GM04504 (cell line): ENCODE measurements around the gene FAM177A1.
"Not testable (repeated sequence)": the region's sequence is repeated elsewhere in the genome, so short reads cannot be mapped to it uniquely, and the experiment has no call there.

ENCODE experiments used
- DNase-seq: peaks from one replicate; pipeline ENCODE4 v3.0.0-alpha.2; 2012; ENCODE audit warnings: low read depth

FAM177A1 gene, protein sequence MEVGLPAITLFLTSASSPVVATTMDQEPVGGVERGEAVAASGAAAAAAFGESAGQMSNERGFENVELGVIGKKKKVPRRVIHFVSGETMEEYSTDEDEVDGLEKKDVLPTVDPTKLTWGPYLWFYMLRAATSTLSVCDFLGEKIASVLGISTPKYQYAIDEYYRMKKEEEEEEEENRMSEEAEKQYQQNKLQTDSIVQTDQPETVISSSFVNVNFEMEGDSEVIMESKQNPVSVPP

DNA sequence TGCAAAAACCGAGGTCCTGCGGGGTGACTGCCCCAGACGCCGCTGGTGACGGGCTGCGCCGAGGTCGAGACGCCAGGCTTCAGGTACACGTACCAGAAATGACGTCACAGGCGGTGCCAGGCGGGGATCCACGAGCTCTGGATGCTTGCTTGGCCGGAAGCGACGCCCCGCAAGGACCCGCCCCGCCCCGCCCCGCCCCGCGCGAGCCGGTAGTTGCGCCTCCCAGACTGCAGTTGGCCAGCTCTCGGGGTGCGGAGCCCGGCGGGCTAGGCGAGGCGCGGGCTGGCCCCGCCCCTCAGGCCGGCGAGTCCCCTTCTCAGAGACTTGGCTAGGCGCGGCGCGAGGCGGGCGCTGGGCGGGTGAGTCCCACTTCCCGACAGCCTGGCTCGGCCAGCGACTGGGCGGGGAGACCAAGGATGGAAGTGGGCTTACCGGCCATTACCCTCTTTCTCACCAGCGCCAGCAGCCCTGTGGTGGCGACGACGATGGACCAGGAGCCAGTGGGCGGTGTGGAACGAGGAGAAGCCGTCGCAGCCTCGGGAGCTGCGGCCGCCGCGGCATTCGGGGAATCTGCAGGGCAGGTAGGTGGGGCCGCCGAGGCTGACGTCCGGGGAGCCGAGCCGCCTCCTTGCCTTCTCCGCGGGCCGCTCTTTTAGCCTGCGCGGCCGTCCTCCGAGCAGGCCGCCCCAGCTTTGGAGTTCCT, at the start of gene FAM177A1:
FAM177A1 (plus strand) TSS at position 225 of the 703 bp plus-strand sequence; CDS start at position 417, 192 bp downstream.
- peak; percentile 90 for DNase-seq

DNA sequence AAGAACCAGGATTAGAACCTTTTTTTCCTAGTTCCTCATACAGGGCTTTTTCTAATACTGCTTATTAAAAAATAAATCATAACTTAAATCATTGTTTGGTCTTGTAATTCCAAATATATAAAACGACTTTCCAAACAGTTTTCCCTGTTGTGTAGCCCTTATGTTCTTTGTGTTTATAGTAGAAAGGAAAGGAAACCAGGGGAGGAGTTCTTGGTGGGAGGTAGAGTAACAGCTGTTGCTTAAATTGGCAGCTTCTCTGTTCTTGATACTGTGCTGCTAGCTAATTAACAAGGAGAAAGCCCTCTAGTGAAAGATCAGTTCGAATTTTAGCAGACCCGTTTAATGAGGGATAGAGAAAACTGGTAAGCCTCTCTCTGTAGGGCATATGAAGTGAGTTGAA, 48.3 kb upstream of the FAM177A1 start:
- no peak for DNase-seq

DNA sequence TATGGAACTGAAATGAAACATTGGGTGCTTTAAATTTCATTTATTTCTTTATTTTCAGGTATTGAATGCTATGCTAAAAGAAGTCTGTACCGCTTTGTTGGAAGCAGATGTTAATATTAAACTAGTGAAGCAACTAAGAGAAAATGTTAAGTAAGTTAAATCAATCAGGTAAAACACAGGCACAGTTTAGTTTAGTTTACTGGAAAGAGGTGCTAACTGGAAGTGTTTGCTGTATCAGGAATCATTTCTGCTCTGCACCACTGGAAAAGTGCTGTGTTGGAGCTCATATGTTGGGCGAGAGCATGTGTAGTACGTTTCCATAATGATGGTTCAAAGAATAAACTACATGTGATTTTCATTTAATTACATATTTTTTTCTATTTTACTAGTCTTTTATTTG, 46.6 kb upstream of the FAM177A1 start:
- no peak for DNase-seq

DNA sequence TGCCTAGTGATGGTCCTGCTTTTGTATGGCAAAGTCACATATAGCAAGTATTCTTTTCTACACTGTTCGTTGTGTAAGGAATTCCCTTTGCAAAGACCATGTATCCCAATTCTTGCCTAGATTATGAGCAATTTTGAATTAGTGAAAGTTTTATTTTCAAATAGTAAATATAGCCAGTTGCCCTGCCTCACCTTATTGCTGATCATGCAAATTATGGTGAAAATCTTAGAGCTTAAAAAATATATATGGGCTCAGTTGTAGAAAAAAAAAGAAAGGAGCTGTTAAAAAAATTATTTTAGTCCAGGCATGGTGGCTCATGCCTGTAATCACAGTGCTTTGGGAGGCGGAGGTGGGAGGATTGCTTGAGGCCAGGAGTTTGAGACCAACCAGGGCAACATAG, 44.5 kb upstream of the FAM177A1 start:
- no peak for DNase-seq

DNA sequence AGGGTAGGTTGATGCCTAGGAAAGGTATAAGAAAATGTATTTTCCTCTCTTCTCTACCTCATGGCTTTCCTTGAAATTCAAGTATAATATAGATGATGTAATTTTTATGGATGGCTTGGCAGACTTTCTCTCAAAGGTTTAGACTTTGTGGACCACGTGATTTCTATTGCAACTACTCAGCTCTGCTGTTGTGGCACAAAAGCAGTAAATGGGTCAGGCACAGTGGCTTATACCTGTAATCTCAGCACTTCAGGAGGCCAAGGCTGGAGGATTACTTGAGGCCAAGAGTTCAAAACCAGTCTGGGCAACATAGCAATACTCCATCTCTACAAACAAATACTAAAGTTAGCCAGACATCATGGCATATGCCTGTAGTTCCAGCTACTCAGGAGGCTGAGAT, 41.2 kb upstream of the FAM177A1 start:
- no peak for DNase-seq

DNA sequence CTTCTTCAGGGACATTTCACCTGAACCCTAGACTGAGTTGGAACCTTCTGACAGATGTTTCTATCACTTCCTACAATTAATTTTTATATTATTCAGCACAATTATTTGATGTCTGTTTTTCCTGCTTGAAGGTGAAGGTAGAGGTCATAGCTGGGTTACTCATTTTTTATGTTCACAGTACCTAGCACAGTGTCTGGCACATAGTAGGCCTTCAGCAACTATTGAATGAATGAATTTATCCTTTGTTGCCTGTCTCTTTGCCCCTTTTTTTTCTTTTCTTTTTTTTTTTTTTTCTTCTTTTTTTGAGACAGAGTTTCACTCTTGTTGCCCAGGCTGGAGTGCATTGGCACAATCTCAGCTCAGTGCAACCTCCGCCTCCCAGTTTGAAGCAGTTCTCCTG, 29.5 kb upstream of the FAM177A1 start:
- no peak for DNase-seq

DNA sequence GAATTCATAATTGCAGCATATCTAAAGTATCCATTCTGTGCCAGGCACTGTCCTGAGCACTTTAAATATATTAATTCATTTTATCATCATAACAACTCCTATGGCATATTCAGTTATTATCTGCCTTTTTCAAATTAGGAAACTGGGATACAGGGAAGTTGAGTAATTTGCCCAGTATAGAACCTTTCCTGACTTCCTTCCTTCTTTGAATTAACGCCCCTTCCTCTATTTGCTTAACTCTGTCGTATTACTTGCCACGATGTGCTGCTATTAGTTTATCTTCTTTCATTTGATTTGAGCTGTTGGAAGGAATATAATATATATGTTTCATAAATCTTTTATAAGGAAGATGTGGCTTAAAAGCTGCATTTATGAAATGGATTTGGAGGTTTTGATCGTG, 25.4 kb upstream of the FAM177A1 start:
- DNase-seq: no peak

DNA sequence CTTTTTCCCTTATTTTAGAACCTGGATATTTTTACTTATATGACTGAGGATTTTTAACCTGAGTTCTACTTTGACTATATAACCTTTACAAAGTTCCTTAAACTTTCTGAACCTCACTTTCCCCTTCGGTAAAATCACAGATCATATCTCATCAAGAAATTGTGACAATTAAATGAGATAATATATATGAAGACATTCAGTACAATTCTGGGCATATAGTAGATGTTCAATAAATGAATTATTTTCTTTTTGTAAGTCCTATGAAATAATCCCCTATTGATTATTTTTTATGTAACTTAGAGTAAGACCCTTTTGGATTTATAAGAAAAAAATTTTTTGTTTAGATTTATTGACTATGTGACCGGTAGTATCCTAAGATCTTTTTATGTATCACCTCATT, 17.6 kb upstream of the FAM177A1 start:
- no peak for DNase-seq

DNA sequence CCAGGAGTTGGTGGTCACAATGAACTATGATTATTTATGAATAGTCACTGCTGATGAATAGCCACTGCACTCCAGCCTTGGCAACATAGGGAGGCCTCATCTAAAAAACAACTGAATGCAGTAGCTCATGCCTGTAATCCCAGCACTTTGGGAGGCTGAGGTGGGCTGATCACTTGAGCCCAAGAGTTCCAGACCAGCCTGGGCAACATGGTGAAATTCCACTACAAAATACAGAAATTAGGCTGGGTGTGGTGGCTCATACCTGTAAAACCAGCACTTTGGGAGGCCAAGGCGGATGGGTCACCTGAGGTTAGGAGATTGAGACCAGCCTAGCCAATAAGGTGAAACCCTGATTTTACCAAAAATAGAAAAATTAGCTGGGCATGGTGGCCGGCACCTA, 13.5 kb upstream of the FAM177A1 start:
- DNase-seq: no peak

DNA sequence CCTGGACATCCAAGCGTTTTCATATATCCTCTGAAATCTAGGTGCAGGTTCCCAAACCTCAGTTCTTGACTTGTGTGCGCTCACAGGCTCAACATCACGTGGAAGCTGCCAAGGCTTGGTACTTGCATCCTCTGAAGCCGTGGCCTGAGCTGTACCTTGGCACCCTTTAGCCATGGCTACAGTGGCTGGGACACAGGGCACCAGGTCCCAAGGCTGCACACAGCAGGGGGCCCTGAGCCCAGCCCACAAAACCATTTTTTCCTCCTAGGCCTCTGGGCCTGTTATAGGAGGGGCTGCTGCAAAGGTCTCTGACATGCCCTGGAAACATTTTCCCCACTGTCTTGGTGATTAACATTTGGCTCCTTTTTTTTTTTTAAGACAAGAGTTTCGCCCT, 11.6 kb upstream of the FAM177A1 start:
- DNase-seq: no peak

DNA sequence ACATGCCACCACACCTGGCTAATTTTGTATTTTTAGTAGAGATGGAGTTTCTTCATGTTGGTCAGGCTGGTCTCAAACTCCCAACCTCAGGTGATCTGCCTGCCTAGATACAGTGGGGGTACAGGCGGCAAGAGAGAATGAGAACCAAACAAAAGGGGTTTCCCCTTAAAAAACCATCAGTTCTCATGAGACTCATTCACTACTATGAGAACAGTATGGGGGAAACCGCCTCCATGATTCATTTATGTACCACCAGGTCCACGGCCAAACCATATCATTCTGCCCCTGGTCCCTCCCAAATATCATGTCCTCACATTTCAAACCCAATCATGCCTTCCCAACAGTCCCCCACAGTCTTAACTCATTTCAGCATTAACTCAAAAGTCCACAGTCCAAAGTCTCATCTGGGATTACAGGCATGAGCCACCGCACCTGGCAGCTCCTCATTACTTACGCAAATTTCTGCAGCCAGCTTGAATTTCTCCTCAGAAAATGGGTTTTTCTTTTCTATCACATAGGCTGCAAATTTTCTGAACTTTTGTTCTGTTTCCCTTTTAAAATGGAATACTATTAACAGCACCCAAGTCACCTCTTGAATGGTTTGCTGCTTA, 11.0 kb upstream of the FAM177A1 start:
- DNase-seq: not testable (repeated sequence)

DNA sequence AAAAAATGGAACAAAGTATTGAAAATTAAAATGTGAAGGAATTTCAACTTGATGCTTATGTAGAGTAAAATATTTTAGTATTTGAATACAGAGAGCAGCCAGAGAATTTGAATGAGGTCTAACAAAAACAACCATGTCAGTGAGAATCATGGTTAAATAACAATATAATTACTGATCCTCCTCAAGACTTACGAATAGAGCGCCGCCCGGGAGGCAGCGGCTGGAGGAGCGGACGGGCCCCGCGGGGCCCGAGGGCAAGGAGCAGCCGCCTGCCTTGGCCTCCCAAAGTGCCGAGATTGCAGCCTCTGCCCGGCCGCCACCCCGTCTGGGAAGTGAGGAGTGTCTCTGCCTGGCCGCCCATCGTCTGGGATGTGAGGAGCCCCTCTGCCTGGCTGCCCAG, 7.8 kb upstream of the FAM177A1 start:
- DNase-seq: not testable (repeated sequence)

DNA sequence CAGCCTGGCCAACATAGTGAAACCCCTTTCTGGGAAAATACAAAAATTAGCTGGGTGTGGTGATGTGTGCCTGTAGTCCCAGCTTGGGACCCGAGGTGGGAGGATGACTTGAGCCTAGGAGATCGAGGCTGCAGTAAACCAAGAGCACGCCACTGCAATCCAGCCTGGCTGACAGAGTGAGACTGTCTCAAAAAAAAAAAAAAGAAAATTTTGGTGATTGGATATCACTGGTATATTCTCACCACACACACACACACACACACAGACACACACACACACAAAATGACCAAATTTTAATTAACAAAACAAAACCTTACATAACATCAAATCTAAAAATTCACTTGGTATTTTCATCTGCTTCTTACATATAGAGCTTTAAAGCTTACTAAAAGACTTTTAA, 3.4 kb upstream of the FAM177A1 start:
- no peak for DNase-seq

DNA sequence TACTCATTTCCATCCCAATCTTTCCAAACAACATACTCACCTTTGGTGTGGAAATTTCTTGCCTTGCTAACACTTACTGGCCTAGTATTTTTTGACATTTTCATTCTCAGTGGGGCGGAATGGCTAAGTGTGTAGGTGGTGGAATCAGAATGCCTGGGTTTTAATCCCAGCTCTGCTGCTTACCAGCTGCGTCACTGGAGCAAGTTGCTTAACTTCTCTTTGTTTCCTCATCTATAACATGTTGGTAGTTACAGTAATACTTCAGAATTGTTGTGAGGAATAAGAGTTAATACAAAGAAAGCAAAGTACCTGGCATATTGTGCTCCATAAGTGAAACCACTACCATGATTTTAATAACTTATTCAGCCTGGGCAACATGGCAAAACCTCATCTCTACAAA, 3.0 kb upstream of the FAM177A1 start:
- DNase-seq: no peak

DNA sequence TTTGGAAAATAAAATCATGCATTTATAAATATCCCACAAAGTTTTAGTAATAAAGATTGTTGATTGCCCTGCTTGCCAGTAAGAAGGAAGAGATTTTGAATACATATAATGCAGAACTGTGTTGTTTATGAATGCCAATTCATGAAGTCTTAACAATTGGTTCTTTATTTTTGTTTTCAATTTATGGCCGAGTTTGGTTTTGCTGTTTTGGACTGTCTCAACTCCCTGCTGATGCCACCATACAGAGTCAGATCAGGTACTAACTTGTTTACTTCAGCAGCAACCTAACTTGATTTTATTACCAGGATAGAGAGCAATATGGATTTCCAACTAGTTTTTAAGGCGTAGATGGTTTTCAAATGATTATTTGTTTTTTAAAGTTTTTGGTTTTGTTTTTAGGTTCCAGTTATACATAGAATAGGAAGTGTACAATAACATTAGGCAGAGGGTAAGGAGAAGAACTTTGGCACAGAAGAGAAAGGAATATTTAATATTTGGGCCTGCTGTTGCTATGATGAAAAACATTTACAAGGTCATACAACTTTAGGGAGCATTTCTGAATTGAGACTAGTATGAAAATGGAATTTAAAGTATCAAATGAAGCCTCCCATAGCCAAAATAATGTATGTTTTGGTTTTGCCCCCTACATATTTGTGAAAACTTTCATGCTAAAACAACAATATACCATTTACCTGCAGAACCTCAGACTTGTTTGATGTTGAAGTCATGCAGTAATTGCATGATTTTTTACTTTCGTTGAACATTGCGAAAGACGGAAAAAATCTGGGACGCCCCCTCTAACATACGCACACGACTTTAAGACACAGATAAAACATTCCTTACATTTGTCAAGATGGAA, 904 bp upstream of the FAM177A1 start:
- DNase-seq: no peak

DNA sequence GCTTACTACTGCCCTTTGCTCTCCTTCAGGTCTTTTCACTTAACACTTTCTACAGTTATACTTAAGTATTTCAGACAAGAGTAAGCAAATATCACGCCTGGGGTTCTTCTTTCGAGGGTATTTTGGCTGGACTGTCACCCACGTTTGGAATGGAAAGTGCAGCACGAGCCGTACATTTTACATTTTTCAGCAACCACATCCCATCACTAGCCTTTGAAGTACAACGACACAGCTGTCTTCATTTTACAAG, 349 bp upstream of the FAM177A1 start:
- DNase-seq: no peak

DNA sequence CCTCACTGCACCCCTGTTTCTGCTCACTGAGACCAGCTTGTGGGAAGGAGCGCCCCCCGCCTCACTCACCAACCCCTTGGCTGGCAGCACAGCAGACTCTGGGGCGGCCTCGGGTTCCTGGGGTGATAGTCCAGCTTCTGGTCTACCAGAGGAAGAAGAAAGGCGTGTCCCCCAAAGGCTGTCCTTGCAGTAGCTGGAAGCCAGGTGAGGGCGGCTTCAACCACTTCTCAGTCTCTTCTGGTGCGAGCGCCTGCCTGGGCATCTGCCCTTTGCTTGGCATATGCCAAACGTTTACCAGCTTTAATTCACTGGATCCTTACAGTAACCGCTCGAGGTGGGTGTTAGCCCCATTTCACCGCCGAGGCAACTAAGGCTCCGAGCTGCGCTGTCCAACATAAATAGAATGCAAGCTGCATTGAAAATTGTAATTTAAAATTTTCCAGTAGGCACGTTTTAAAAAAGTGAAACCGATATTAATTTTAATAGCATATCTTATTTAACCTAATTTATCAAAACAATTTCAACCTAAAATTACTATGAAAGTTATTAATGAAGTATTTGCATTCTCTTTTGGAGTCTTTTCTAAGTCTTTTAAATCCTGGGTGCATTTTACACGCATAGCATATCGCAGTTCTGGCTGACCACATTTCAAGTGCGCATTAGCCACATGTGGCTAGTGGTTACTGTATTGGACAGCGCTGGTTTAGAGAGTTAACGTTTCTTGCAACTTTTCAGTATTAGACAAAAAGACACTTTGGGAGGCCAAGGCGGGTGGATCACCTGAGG, 872 bp downstream of the FAM177A1 start:
- no peak for DNase-seq

DNA sequence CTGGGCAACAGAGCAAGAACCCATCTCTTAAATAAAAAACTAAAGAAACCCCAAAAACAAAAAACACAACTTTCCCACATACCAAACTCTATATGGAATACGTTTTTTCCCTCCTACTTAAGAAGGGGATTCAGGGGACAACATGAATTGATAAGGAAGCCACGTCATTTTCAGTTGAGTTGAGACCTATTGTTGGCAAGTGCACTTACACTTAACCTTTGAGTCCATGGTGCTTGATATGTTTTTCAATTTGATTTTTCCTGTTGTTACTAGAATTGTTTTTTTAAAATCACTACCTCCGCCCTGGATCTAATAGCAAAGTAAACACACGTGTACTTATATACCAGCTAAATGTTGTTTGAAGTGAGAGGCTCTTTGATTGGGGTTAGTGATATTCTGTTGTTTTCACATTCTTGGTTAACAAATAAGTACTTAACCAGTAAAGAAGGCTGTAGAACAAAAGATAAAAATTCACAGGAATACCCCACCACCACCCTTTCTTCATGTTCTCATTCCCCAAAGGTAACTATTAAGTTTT, 2.0 kb downstream of the FAM177A1 start:
- no peak for DNase-seq

DNA sequence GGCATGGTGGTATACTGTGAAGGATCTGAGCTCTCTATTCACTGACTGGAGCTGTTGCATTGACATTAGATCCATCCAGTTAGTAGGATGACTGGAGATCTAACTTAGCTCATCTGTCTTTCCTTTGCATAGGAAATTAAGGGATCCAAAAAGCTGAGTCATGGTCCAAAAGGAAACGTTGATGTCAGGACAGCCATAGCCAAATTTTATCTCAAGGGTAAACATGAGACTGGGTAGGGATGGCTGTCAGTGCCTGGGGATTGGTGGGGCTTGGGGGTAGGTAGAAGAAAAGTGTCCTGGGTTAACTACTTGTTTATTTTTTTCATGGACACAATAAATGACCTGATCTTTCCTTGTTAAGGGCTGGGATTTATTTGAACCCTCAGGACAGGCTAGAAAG, 4.6 kb downstream of the FAM177A1 start:
- peak; percentile 21 for DNase-seq

DNA sequence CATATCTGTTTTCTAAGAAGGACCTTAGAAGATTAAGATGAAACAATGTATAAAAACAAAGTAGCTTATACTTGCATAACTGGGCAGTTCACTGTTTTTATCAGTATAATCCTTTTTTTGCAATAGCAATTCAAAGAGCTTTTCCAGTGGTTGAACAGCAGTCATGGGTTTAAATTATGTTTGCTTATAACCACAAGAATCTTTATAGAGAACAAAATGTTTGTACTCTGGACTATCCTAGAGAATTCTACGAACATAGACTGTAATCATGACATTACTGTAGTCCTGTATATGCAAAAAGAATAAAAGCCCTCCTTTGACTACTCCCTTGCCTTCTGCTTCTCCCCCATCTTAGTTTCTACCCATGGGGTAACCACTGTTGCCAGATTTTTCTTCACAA, 5.7 kb downstream of the FAM177A1 start:
- no peak for DNase-seq

DNA sequence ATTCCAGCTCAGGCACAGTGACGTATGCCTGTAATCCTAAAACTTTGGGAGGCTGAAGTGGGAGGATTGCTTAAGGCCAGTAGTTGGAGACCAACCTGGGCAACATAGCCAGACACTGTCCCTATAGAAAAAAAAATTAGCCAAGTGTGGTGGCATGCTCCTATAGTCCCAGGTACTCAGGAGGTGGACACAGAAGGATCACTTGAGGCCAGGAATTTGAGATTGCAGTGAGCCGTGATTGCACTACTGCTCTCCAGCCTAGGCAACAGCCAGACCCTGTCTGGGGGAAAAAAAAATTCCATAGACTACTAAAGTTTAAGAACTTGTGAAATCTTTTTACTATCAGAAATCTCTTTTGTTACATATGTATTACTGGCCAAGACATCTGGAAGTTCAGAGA, 6.6 kb downstream of the FAM177A1 start:
- no peak for DNase-seq
